WTC11 (cell line): Measurements from ENCODE around the gene GHR.

Experiments
- JUN ChIP-seq: sonication (generic); formaldehyde crosslinking; IDR thresholded peaks from 2 replicates; pipeline ENCODE4 v1.8.0; 2023; ENCODE audit warnings: mild to moderate bottlenecking, missing genetic modification reagents
- TF ChIP-seq, protein P1 (sequence below): fragments of 200-600 bp; IDR thresholded peaks from 2 replicates; pipeline ENCODE4 v1.8.0; 2022; ENCODE audit warnings: antibody characterized with exemption
- TF ChIP-seq, protein P2 (sequence below): sonication (generic); formaldehyde crosslinking; IDR thresholded peaks from 2 replicates; pipeline ENCODE4 v1.8.1; 2023; ENCODE audit warnings: mild to moderate bottlenecking, missing genetic modification reagents, moderate library complexity

DNA sequence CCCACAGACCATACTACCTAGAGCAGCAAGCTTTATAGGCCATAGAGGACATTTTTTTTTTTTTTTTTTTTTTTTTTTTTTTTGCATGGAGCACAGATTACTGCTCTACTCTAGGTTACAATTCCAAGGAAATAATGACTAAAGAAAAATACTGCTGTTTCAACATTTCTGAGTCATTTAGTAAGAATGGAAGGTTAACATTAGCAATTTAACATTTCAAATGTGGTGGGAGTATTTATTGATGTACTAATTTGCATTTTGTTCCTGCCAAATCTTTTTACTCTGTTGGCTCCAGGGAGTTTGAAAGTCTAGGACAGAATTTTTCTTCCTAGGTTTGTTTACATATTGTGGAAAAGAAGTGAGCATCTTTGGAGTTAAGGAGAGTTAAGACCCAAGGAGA, 191.3 kb downstream of the GHR start:
- TF ChIP-seq, protein P1, sequence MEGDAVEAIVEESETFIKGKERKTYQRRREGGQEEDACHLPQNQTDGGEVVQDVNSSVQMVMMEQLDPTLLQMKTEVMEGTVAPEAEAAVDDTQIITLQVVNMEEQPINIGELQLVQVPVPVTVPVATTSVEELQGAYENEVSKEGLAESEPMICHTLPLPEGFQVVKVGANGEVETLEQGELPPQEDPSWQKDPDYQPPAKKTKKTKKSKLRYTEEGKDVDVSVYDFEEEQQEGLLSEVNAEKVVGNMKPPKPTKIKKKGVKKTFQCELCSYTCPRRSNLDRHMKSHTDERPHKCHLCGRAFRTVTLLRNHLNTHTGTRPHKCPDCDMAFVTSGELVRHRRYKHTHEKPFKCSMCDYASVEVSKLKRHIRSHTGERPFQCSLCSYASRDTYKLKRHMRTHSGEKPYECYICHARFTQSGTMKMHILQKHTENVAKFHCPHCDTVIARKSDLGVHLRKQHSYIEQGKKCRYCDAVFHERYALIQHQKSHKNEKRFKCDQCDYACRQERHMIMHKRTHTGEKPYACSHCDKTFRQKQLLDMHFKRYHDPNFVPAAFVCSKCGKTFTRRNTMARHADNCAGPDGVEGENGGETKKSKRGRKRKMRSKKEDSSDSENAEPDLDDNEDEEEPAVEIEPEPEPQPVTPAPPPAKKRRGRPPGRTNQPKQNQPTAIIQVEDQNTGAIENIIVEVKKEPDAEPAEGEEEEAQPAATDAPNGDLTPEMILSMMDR: no peak
- TF ChIP-seq, protein P2, sequence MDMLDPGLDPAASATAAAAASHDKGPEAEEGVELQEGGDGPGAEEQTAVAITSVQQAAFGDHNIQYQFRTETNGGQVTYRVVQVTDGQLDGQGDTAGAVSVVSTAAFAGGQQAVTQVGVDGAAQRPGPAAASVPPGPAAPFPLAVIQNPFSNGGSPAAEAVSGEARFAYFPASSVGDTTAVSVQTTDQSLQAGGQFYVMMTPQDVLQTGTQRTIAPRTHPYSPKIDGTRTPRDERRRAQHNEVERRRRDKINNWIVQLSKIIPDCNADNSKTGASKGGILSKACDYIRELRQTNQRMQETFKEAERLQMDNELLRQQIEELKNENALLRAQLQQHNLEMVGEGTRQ (CRISPR knock-in tag): no peak
- TF ChIP-seq JUN: no peak
